Sigmoid colon (tissue), 7 donors: Measurements from ENCODE around the gene TSEN15. TPM values are rescaled to one million over a fixed set of nuclear protein-coding genes. Genes with fewer than 3 reads are reported as not detected.
"Not testable (repeated sequence)": the region's sequence is repeated elsewhere in the genome, so short reads cannot be mapped to it uniquely, and the experiment has no call there.

Experiments
- DNase-seq: peaks from one replicate; pipeline ENCODE4 v3.0.0-alpha.2; 2019
- H3K27ac ChIP-seq, 4 donors: fragments of 200-600 bp; sonication (generic); one replicate each; pipeline ENCODE4 v1.5.1; 2016 to 2019; ENCODE audit warnings: mild to moderate bottlenecking in 1 of 4
- H3K27me3 ChIP-seq, 3 donors: fragments of 200-600 bp; sonication (generic); one replicate each; pipeline ENCODE4 v1.5.1; 2019; ENCODE audit warnings: mild to moderate bottlenecking in 1 of 3
- H3K36me3 ChIP-seq, 4 donors: fragments of 200-600 bp; sonication (generic); one replicate each; pipeline ENCODE4 v1.5.1; 2016 to 2019
- H3K4me1 ChIP-seq, 4 donors: fragments of 200-600 bp; sonication (generic); one replicate each; pipeline ENCODE4 v1.5.1; 2017 to 2019
- H3K4me3 ChIP-seq, 4 donors: fragments of 200-600 bp; sonication (generic); one replicate each; pipeline ENCODE4 v1.5.1; 2017 to 2019; ENCODE audit warnings: mild to moderate bottlenecking in 2 of 4, moderate library complexity in 1 of 4
- H3K9me3 ChIP-seq, 4 donors: fragments of 200-600 bp in 3 of 4; sonication (generic) in 3 of 4; one replicate each; pipeline versions ENCODE4 v1.5.1 to v1.6.1; 2013 to 2019
- CTCF ChIP-seq, 4 experiments: fragments of 450-650 bp in 3 of 4; fragments of 200-600 bp in 1 of 4; IDR thresholded peaks; one replicate each; pipeline ENCODE4 v1.5.1; 2016 to 2019; ENCODE audit warnings: antibody characterized with exemption in 4 of 4, mild to moderate bottlenecking in 3 of 4, moderate library complexity in 2 of 4
- EP300 ChIP-seq, 4 donors: sonication (generic); formaldehyde crosslinking; IDR thresholded peaks; one replicate each; pipeline ENCODE4 v1.6.1; 2017; ENCODE audit warnings: antibody characterized with exemption in 4 of 4
- POLR2A ChIP-seq, 2 donors: fragments of 450-650 bp; IDR thresholded peaks; one replicate each; pipeline ENCODE4 v1.6.1; 2016; ENCODE audit warnings: antibody characterized with exemption in 2 of 2, mild to moderate bottlenecking in 2 of 2, moderate library complexity in 2 of 2
- POLR2AphosphoS5 ChIP-seq, 4 donors: sonication (generic); formaldehyde crosslinking; IDR thresholded peaks; one replicate each; pipeline ENCODE4 v1.6.1; 2017; ENCODE audit warnings: antibody characterized with exemption in 4 of 4
- WGBS, 2 donors: extraction: QIAGEN DNeasy Blood & Tissue Kit; methylation state at CpG; one replicate each; pipeline ENCODE4 v1.1.7; 2013; 5-methylcytosine and 5-hydroxymethylcytosine counted together
- intact Hi-C: fragments of 100-400 bp; cut with DNase I; formaldehyde crosslinking; loops from one replicate; pipeline ENCODE4 v1.15.1; 2023
- polyA plus RNA-seq, 3 donors: library from polyadenylated mRNA; stranded (reverse); fragments of 200-250 nt; gene quantifications; one replicate each; pipeline ENCODE4 v1.2.3, GENCODE V29; 2013
- total RNA-seq, 4 donors: library from RNA; depleted of rRNA; stranded (reverse); fragments of >200 nt; gene quantifications; one replicate each; pipeline ENCODE4 v1.1.0, GENCODE V29; 2016
- donor health status: healthy with polysubstance abuse.
- donor health status: Bipolar disorder and iron deficiency.
- donor health status: healthy.

TSEN15 gene
- total and polyA plus RNA-seq, 7 donors, result 8.4 to 56.4 (median 29.4) TPM

- Histone ChIP-seq H3K27me3 (no peaks in the 10 kb centered on the region), H3K4me1 (peaks cover 0 to 6% (median 3%) of the 10 kb centered on the region in 4 donors), H3K4me3 (no peak overlapping the region), H3K9me3 (no peaks in the 10 kb centered on the region), H3K36me3 (no peaks in the 10 kb centered on the region), H3K27ac (no peak overlapping the region)
- DNase-seq, result no peak
- no peak for TF ChIP-seq POLR2A (IDR thresholded peaks at IDR 0.05)
- TF ChIP-seq EP300 (IDR thresholded peaks at IDR 0.05), result no peak
- TF ChIP-seq CTCF (IDR thresholded peaks at IDR 0.05), result no peak
- no peak for TF ChIP-seq POLR2AphosphoS5 (IDR thresholded peaks at IDR 0.05)
- WGBS, 2 donors, result 80 to 85% methylated on average over 3 of the region's 3 CpGs
- intact Hi-C loops, result no loop called here
These were observed 9.8 kb upstream of the TSEN15 start for GRCh38 chr1:184041731-184042130.

- H3K9me3 ChIP-seq, H3K4me3 ChIP-seq, H3K27me3 ChIP-seq, H3K36me3 ChIP-seq, DNase-seq, intact Hi-C loops, H3K27ac ChIP-seq, H3K4me1 ChIP-seq: not testable (repeated sequence)
- 79 to 91% methylated on average over 2 of the region's 2 CpGs for WGBS, 2 donors
These were observed 8.2 kb upstream of the TSEN15 start for GRCh38 chr1:184043315-184043714.

GRCh38 chr1:184044603-184045376, 6.7 kb upstream of the TSEN15 start:
- Histone ChIP-seq H3K4me1 (no peaks in the 10 kb centered on the region), H3K9me3 (no peaks in the 10 kb centered on the region), H3K27ac (no peak overlapping the region), H3K36me3 (no peaks in the 10 kb centered on the region), H3K4me3 (no peak overlapping the region), H3K27me3 (no peaks in the 10 kb centered on the region)
- 80 to 81% methylated on average over 3 of the region's 3 CpGs for WGBS, 2 donors
- DNase-seq, result no peak
- intact Hi-C loops, result no loop called here
- TF ChIP-seq POLR2AphosphoS5 (IDR thresholded peaks at IDR 0.05), result no peak
- no peak for TF ChIP-seq CTCF (IDR thresholded peaks at IDR 0.05)
- no peak for TF ChIP-seq EP300 (IDR thresholded peaks at IDR 0.05)
- TF ChIP-seq POLR2A (IDR thresholded peaks at IDR 0.05), result no peak

GRCh38 chr1:184047541-184047940, 4.0 kb upstream of the TSEN15 start:
- peaks cover 0 to 12% (median 10%) of the 10 kb centered on the region in 4 donors for H3K4me1 ChIP-seq
- H3K27ac ChIP-seq, DNase-seq, H3K27me3 ChIP-seq, H3K36me3 ChIP-seq, intact Hi-C loops, H3K9me3 ChIP-seq, H3K4me3 ChIP-seq: not testable (repeated sequence)
- WGBS, 2 donors, result 68 to 74% methylated on average over 5 of the region's 5 CpGs

- Histone ChIP-seq H3K36me3 (no peaks in the 10 kb centered on the region), H3K27ac (no peak overlapping the region), H3K4me3 (no peak overlapping the region), H3K4me1 (peaks cover 0 to 23% (median 21%) of the 10 kb centered on the region in 4 donors), H3K9me3 (no peaks in the 10 kb centered on the region), H3K27me3 (no peaks in the 10 kb centered on the region)
- DNase-seq, result no peak
- intact Hi-C loops, result no loop called here
- WGBS, 2 donors, result 63 to 64% methylated on average over 4 of the region's 4 CpGs
- TF ChIP-seq POLR2A (IDR thresholded peaks at IDR 0.05) (no peak), EP300 (IDR thresholded peaks at IDR 0.05) (no peak)
These were observed 2.8 kb upstream of the TSEN15 start for GRCh38 chr1:184048561-184049240.

GRCh38 chr1:184049291-184049690, 2.2 kb upstream of the TSEN15 start:
- 91 to 95% methylated on average over 2 of the region's 2 CpGs for WGBS, 2 donors
- H3K4me3 ChIP-seq, result no peak overlapping the region
- H3K27me3 ChIP-seq, result no peaks in the 10 kb centered on the region
- no peak for DNase-seq
- intact Hi-C loops, result no loop called here
- peaks cover 0 to 26% (median 22%) of the 10 kb centered on the region in 4 donors for H3K4me1 ChIP-seq
- no peak overlapping the region for H3K27ac ChIP-seq
- no peaks in the 10 kb centered on the region for H3K36me3 ChIP-seq
- H3K9me3 ChIP-seq, result no peaks in the 10 kb centered on the region
- TF ChIP-seq EP300 (IDR thresholded peaks at IDR 0.05) (no peak), POLR2A (IDR thresholded peaks at IDR 0.05) (no peak), POLR2AphosphoS5 (IDR thresholded peaks at IDR 0.05) (no peak)
